MM.1S (cell line): ENCODE measurements around the gene CLDND2.

ENCODE experiments used
- DNase-seq: peaks from one replicate; pipeline ENCODE4 v3.0.0-alpha.2; 2015
- H2AFZ ChIP-seq: fragments of 300-600 bp; sonication (generic); 2 replicates; pipeline ENCODE4 v1.6.0; 2016; ENCODE audit warnings: antibody characterized with exemption, low read length
- H3F3A ChIP-seq: fragments of 300-600 bp; sonication (generic); 2 replicates; pipeline ENCODE4 v1.6.1; 2016; ENCODE audit warnings: mild to moderate bottlenecking, antibody characterized with exemption, low read length, moderate library complexity, mixed read lengths; ENCODE audit not compliant: insufficient read depth
- H3K27ac ChIP-seq: fragments of 300-600 bp; sonication (generic); 2 replicates; pipeline ENCODE4 v1.5.1; 2016; ENCODE audit warnings: mild to moderate bottlenecking, low read length
- H3K27me3 ChIP-seq: fragments of 300-600 bp; sonication (generic); replicated peaks from 2 replicates; pipeline ENCODE4 v1.6.0; 2016; ENCODE audit warnings: low read length; ENCODE audit not compliant: insufficient read depth
- H3K36me3 ChIP-seq: fragments of 300-600 bp; sonication (generic); replicated peaks from 2 replicates; pipeline ENCODE4 v1.6.1; 2016; ENCODE audit warnings: mild to moderate bottlenecking, low read length, mixed read lengths; ENCODE audit not compliant: insufficient read depth
- H3K4me1 ChIP-seq: fragments of 300-600 bp; sonication (generic); 2 replicates; pipeline ENCODE4 v1.6.1; 2016; ENCODE audit warnings: low read length, mixed read lengths
- H3K4me2 ChIP-seq: fragments of 300-600 bp; sonication (generic); 2 replicates; pipeline ENCODE4 v1.6.0; 2016; ENCODE audit warnings: low read depth, low read length
- H3K4me3 ChIP-seq: fragments of 300-600 bp; sonication (generic); 2 replicates; pipeline ENCODE4 v1.5.1; 2016; ENCODE audit warnings: low read length, mixed read lengths
- H3K79me2 ChIP-seq: fragments of 300-600 bp; sonication (generic); 2 replicates; pipeline ENCODE4 v1.6.1; 2016; ENCODE audit warnings: mixed run types, low read length, mixed read lengths
- H3K9ac ChIP-seq: fragments of 300-600 bp; sonication (generic); 2 replicates; pipeline ENCODE4 v1.6.1; 2016; ENCODE audit warnings: low read length, mixed read lengths
- H3K9me2 ChIP-seq: fragments of 300-600 bp; sonication (generic); replicated peaks from 2 replicates; pipeline ENCODE4 v1.6.1; 2016; ENCODE audit warnings: mild to moderate bottlenecking, low read length, mixed read lengths; ENCODE audit not compliant: insufficient read depth
- H3K9me3 ChIP-seq: fragments of 300-600 bp; sonication (generic); replicated peaks from 2 replicates; pipeline ENCODE4 v1.6.1; 2016; ENCODE audit warnings: mild to moderate bottlenecking, low read length, mixed read lengths; ENCODE audit not compliant: insufficient read depth
- H4K20me1 ChIP-seq: fragments of 300-600 bp; sonication (generic); 2 replicates; pipeline ENCODE4 v1.6.1; 2016; ENCODE audit warnings: mild to moderate bottlenecking, low read length, moderate library complexity, mixed read lengths; ENCODE audit not compliant: insufficient read depth
- EZH2 ChIP-seq: fragments of 300-600 bp; sonication (generic); optimal IDR thresholded peaks from 2 replicates; pipeline ENCODE3; 2017; ENCODE audit warnings: low read depth, mild to moderate bottlenecking, antibody characterized with exemption, low read length, mixed read lengths
- EZH2phosphoT487 ChIP-seq: fragments of 300-600 bp; sonication (generic); IDR thresholded peaks from 2 replicates; pipeline ENCODE4 v1.6.1; 2018; ENCODE audit warnings: antibody characterized with exemption, low read length
- TF ChIP-seq, protein P1 (sequence below): fragments of 300-600 bp; sonication (generic); IDR thresholded peaks from 2 replicates; pipeline ENCODE4 v1.5.1; 2016; ENCODE audit warnings: antibody characterized with exemption, low read length, mixed read lengths

Gene CLDND2

DNA sequence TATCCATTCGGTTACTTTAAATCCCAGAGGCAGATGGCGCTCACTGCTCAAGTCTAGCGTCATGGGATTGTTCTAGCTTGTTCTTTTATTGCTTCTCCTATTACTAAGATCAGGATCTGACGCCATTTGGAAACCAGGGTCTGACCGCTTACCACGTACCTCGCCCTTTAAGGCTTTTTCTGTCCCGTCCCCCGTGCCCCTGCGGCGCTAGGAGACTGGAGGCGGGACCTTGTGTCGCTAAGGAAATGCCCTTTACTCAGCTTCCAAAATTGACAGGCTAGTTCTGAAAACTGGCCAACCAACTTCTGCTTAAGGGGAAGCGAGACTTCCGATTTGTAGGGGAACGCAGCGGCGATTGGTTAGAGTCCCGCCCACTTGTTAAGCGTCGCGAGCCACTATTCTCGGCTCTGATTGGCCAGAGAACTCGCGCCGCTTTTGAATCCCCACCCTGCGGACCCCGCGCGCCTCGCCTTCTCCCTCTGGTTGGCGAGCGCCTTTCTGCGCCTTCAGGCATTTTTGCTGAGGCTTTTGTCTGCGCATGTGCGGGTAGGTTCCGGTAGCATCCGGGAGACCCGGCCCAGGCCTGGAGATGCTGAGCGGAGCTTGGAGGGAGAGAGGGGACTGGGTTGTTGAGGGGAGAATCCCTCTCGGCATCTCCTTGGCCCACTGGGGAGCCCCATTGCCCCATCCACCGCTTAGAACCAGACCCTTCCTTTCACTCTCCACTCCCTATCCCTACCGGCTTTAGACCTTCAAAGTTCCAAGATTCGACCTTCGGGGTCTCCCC, 25.4 kb upstream of the CLDND2 start:
- Histone ChIP-seq H3K27ac (no peak overlapping the region), H3K36me3 (no peaks in the 10 kb centered on the region), H4K20me1 (no peaks in the 10 kb centered on the region), H2AFZ (no peak overlapping the region), H3K79me2 (no peaks in the 10 kb centered on the region), H3K4me3 (no peak overlapping the region), H3K4me2 (no peak overlapping the region), H3K27me3 (no peaks in the 10 kb centered on the region), H3F3A (no peaks in the 10 kb centered on the region), H3K9me3 (no peaks in the 10 kb centered on the region), H3K9me2 (no peaks in the 10 kb centered on the region), H3K4me1 (no peaks in the 10 kb centered on the region), H3K9ac (no peak overlapping the region)
- no peak for TF ChIP-seq EZH2
- TF ChIP-seq, protein P1, sequence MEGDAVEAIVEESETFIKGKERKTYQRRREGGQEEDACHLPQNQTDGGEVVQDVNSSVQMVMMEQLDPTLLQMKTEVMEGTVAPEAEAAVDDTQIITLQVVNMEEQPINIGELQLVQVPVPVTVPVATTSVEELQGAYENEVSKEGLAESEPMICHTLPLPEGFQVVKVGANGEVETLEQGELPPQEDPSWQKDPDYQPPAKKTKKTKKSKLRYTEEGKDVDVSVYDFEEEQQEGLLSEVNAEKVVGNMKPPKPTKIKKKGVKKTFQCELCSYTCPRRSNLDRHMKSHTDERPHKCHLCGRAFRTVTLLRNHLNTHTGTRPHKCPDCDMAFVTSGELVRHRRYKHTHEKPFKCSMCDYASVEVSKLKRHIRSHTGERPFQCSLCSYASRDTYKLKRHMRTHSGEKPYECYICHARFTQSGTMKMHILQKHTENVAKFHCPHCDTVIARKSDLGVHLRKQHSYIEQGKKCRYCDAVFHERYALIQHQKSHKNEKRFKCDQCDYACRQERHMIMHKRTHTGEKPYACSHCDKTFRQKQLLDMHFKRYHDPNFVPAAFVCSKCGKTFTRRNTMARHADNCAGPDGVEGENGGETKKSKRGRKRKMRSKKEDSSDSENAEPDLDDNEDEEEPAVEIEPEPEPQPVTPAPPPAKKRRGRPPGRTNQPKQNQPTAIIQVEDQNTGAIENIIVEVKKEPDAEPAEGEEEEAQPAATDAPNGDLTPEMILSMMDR: no peak
- no peak for TF ChIP-seq EZH2phosphoT487
- DNase-seq: no peak

DNA sequence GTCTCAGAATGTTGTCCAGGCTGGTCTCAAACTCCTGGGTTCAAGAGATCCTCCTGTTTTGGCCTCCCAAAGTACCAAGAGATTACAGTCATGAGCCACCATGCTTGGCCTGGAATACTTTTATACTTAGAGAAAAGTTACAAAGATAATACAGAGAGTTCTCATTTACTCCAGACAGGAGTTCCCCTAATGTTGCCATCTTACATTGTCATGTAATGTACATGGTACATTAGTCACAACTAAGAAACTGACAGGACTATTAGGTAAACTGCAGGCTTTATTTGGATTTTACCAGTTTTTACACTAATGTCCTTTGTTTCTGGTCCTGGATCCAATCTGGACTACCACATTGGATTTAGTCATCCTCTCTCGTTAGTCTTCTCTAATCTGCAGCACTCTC, 23.9 kb upstream of the CLDND2 start:
- DNase-seq: no peak
- H4K20me1 ChIP-seq: no peaks in the 10 kb centered on the region
- no peaks in the 10 kb centered on the region for H3K4me1 ChIP-seq
- H3K79me2 ChIP-seq: no peaks in the 10 kb centered on the region
- H3K9ac ChIP-seq: no peak overlapping the region
- no peaks in the 10 kb centered on the region for H3F3A ChIP-seq
- no peak for TF ChIP-seq EZH2phosphoT487
- TF ChIP-seq, protein P1: no peak
- no peak for TF ChIP-seq EZH2
- no peak overlapping the region for H3K4me3 ChIP-seq
- H3K9me3 ChIP-seq: no peaks in the 10 kb centered on the region
- no peaks in the 10 kb centered on the region for H3K27me3 ChIP-seq
- H3K36me3 ChIP-seq: no peaks in the 10 kb centered on the region
- no peak overlapping the region for H2AFZ ChIP-seq
- H3K4me2 ChIP-seq: no peak overlapping the region
- no peak overlapping the region for H3K27ac ChIP-seq
- no peaks in the 10 kb centered on the region for H3K9me2 ChIP-seq

DNA sequence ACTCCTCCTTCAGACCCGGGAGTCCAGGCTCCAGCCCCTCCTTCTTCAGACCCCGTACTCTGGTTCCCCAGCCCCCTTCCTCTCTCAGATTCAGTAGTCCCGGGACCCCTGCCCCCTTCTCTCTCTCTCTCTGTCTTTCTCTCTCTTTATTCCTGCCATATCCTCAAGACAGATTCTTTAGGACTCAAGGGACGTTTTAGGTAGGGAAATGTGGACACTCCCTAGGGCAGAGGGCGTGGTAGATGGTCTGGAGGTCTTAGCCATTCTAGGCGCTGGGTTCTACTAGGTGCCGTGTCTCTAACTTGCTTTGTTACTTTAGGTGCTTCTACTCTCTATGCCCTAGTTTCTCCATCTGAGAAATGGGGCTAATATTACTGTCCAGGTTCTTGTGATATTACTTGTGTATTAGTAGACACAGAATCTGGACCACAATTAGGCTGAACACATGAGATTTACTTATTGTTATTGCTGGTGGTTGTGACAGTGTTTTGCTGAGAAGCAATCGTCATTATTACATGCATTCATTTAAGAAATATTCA, 22.3 kb upstream of the CLDND2 start:
- no peaks in the 10 kb centered on the region for H3F3A ChIP-seq
- H3K9me3 ChIP-seq: no peaks in the 10 kb centered on the region
- H4K20me1 ChIP-seq: no peaks in the 10 kb centered on the region
- no peaks in the 10 kb centered on the region for H3K9me2 ChIP-seq
- no peak overlapping the region for H3K9ac ChIP-seq
- H3K4me1 ChIP-seq: no peaks in the 10 kb centered on the region
- no peak overlapping the region for H3K27ac ChIP-seq
- DNase-seq: no peak
- no peaks in the 10 kb centered on the region for H3K79me2 ChIP-seq
- TF ChIP-seq EZH2 (no peak), EZH2phosphoT487 (no peak)
- TF ChIP-seq, protein P1: no peak
- H3K36me3 ChIP-seq: no peaks in the 10 kb centered on the region
- H3K27me3 ChIP-seq: no peaks in the 10 kb centered on the region
- no peak overlapping the region for H2AFZ ChIP-seq
- no peak overlapping the region for H3K4me2 ChIP-seq
- no peak overlapping the region for H3K4me3 ChIP-seq
